ENCODE data around the gene BBS9.
"Not testable (repeated sequence)": the region's sequence is repeated elsewhere in the genome, so short reads cannot be mapped to it uniquely, and the experiment has no call there.

BBS9 gene

DNA sequence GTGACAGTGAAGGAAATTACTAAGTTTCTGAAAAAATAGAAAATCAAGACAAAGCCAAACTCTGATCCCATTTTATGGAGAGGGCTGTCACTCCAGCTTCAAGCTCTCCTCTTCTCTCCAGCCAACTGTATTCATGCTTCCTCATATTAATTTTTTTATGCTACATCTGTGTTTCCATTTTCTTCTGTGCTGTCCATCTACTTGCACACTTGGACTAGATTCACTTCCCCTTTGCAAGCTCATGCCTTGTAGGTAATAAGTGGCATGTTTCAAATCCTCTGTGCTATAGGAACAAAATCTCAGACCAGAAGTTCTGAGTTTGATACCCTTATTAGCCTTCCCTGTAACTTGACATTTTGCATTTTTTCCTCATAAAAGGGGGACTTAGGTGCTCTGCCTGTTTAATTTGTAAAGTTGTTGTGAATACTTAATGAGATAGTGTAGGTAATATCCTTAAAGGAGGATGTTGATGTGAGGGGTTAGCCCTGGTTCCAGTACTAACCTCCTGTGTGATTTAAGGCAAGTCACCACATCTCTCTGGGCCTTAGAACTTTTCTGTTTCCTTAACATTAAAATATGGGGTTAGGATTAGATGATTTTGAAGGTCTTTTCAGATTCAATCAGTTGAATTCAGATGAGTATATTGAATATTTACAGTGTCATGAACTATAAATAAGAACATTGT lies 358.8 kb downstream of the BBS9 start:
- no peak for DNase-seq

DNA sequence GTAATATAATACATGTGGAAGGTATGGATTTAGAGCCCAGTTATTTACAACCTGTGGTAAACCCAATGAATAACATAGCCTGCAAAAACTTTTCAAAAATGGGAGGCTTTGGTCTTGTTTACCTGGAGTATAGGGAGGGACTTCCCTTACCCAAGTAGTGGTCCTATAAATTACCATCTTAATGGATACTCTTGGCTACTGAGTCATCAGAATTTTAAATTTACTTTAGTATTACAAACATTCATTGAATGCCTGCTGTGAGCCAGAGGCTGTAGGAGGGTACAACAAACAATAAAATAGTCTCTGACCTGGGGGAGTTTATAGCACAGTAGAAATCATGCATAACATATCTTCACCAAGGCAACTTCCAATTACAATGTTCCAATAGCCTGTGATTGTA lies 365.1 kb downstream of the BBS9 start:
- no peak for DNase-seq

DNA sequence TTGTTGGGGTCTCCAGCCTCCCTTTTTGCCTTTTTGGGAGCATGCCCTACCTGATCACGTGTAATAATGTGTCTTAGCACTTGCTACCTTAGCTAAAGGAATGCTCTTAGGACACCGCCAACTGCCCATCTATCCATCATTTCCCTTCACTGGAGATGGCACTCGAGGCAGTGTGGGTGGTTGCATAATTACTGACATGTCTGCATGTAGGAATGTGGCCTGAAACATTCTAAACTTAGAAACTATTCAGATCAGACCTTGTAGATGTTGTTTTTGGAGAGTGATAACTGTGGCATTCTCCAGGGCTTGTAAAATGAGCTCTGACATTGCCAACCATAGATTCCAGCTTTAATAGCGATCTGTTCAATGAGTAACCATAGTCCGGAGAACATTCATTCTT lies 365.8 kb downstream of the BBS9 start:
- DNase-seq = no peak

DNA sequence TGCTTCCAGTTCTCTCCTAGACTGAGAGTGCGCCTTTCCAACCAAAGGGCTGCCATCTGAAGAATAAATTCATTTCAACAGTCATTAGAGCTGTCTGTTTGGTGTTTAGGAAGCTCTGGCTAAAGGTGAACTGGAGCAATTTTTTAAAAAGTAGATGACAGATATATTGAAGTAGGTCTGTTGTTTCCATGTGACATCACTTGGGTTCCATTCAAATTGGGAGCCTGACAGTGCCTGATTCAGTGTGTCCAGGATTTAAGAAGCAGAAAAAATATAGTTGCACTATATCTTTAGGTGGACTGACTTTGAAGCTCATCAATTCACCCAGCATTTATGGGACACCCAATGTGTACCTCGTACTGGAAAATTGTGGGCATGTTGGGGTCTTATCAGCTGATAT lies 367.7 kb downstream of the BBS9 start:
- no peak for DNase-seq

DNA sequence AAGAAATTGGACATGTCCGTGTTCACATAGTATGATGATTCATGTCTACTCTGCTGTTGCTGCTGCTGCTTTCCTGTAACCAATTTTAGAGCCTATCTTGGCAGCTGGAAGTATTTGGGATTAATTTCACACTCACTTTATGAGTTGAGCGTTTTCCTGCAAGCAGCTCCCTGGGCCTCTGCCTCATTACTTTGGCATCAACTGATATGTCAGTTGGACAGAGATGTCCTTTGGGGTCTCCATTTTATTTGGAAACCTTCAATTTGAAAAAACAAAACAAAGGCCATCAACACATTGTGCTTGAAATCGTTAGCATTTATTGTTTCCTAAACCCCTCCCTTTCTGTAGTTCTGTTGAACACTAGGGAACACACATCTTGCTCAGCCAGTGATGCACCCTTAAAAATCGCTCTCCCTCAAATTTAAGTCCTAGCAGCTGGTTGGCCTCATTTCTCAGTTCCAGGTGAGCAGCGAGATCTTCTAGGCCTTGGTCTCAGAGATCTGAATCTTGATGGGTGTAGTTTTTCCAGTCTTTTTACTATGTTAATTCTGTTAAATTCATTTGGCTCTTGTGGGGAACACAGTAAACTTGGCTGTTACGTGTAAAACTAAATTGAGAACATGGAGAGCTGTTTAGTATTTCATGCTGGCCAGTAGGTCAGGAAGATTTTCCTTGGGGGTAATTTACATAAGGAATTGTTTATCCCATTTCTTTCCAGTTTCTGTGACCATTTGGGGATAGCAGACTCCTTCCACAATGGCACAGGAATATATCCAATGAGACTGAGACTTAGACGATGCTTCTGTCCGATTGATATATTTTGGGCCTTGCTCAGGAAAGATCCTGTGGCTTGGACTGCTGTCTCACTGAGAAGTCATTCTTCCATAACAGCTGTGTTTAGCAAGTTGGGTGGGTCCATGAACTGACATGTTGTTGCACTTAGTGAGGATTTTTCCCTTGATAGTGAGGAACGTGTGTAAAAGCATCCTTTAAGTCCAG lies 371.6 kb downstream of the BBS9 start:
- no peak for DNase-seq

DNA sequence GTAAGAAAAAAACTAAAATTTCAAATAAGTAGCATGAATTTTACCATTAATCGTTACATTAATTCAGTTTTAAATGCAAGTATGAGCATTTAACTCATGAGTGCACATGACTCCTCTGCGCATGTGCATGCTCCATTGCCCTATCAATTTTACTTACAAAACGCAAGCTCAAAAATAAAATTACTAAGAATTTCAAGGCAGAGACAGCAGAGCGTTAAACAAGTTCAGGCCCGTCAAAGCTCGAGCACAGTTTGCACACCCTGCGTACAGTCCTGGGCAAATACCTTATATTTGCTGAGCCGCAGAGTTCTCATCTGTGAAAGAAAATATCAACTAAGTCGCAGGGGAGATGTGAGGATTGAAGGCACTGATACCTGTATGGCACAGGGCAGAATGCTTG lies 373.6 kb downstream of the BBS9 start:
- no peak for DNase-seq

DNA sequence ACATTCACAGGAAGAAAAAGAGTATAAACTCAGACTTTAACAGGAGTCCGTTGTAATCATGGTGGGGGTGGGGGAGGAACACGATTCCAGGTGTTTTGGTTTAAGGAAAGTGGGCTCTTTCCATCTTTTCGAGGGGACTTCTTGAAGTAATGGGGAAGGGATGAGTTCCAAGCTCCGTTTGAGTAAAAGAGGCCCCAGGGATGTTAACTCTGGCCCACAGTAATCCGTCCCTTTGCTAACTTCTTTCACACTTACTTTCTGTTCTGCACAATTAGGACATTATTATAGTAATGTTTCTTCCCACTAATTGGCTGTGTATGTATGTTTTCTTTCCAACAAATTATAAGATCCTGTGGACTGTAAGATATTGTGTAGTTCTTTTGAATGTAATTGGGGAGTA lies 374.4 kb downstream of the BBS9 start:
- no peak for DNase-seq

DNA sequence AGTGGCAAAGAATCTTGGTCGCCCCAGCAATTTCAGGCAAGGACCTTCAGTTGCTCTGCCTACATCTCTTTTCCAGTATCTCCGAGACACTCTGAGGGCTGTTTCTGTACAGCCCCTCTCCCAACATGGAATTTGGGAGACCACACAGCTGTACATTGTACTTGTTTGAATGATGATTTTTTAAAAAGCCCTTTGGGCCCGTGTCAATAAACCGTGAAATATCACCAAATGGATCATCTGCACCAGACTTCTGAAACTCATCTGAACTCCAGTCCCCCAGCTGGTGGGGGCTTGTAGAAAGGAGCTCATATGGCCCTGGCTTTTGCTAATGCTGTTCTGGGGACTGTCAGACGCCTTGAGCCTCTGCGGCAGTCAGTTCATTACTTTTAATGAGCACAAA lies 374.9 kb downstream of the BBS9 start:
- no peak for DNase-seq

DNA sequence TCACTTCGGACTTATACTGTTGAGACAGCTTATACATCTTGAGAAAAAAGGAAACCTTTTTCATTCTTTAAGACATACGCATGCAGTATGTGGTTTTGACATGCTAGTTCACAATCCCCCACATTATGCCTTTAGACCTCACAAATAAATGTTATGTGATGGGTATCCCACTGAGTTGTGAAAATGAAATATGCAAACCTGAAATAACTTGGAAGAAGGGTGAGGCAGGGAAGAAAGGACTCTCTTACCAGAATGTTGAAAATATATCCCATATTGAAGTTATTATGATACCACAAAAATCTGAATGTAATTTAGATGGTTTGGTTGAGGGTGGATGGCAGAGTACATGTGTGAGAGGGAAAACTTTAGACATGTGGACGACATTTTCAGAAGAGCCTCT lies 379.8 kb downstream of the BBS9 start:
- DNase-seq = no peak

DNA sequence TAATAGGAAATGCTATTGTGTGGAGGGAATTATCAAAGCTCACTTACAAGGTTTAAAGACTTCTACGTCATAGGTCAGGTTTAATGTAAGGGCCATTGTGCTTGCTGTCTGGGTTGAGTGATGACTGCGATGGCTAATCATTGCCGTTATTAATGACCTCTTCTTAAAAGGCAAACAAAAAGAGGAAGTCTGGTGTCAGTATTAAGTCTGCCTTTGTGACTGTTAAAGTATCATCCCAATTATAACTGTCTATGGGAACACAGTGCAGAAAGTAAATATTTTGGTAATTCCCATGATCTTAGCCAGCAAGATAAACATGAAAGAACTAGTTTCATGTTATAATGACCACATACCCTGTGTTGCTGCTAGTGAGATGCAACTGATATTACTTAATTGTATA lies 382.4 kb downstream of the BBS9 start:
- no peak for DNase-seq

DNA sequence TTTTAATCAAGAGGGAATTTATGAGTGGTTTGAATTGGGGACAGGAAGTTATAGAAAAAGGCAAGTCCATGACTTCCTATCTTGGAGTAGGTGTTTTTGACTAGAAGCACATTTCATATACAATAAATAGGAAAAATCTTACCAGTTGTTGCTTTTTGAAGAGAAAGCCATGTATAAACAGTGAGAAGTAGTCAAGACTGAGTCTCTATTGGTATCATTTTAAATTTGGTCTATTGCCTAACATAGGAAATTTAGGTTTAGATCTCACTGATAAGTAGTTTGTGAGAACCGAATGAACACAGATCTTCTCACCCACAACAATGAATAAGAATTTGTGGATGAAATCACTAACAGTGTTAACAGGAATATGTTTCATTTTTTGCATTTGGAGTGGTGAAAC lies 387.2 kb downstream of the BBS9 start:
- no peak for DNase-seq

DNA sequence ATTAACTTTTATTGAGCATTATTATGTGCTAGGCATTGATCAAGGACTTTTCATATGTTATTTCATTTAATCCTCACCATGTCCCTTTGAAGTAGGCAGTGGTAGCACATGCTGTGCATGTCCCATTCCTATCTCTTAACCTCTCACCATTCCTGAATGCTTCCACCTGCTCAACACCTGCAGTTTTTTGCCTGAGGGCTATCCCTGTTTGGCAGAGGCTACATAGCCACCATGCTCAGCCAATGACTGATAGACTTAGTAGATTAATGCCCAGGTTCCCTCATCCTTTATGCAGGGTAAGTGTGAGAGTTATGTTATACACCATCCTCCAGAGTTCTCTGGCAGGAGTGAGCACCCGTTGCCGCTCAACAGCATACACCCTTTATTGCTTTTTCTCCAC lies 387.8 kb downstream of the BBS9 start:
- no peak for DNase-seq

DNA sequence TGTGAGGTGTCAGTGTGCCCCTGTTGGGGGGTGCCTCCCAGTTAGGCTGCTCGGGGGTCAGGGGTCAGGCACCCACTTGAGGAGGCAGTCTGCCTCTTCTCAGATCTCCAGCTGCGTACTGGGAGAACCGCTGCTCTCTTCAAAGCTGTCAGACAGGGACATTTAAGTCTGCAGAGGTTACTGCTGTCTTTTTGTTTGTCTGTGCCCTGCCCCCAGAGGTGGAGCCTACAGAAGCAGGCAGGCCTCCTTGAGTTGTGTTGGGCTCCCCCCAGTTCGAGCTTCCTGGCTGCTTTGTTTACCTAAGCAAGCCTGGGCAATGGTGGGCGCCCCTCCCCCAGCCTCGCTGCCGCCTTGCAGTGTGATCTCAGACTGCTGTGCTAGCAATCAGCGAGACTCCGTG lies 397.6 kb downstream of the BBS9 start:
- DNase-seq = not testable (repeated sequence)

DNA sequence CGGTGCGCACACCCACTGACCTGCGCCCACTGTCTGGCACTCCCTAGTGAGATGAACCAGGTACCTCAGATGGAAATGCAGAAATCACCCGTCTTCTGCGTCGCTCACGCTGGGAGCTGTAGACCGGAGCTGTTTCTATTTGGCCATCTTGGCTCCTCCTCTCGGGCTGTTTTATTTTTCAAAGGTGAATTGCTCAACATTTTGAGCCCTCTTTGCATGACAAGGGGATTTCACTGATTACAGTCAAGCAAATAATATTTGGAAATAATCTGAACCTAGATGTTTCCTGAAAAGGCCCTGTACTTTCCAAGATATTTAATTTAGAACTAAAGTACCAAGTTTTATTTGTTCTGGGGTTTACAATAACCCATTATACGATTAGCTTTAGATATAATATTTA lies 398.2 kb downstream of the BBS9 start:
- not testable (repeated sequence) for DNase-seq

DNA sequence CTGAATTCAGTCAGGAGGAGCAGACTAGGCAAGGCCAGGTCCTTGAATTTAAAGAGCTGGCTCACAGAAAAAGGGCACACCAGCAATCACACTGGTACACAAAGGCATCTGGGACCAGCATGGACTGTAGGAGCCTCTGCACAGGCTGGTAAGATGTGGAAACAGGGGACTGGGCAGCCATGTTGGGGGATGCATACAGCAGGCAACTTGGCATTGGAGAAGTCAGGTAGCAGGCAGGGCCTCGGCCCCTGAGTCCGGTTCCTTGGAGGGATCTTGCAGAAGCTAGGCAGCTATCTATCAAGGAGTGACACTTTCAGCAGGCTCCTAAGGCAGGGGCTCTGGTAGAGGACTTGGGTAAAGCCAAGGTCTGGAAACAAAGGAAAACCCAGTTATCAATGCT lies 399.7 kb downstream of the BBS9 start:
- no peak for DNase-seq

DNA sequence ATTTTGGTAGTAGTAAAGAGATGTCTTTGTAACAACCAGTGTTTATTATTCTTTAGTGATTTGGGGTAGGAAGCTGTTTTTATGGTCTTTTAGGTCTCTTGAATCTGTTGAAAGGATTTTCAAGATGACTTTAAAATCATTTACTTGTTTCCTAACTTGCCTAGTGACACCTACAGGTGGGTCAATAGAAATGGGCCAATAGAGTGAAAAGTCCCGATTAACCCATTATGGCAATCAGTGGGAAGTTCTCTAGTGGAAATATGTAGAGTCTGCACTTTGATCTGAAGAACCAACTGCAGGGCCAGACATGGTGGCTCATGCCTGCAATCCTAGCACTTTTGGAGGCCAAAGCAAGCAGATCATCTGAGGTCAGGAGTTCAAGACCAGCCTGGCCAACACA lies 401.3 kb downstream of the BBS9 start:
- no peak for DNase-seq

DNA sequence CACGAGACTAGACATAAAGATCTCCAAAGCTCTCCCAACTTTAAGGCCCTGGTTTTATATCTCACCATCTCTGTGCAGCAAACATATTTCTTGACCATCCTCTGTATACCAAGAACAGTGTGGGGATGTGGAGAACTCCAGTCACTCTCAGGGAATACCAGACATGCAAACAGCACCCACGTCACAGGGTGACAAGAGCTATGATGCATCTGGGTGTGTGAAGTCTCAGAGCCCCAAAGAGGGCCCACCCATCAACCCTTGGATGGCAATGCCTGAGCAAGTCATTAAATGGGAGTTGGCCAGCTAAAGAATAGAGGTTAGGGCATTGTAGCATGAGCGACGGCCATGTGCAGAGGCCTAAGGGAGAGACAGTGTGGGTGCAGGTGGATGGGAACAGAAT lies 402.5 kb downstream of the BBS9 start:
- DNase-seq = no peak

DNA sequence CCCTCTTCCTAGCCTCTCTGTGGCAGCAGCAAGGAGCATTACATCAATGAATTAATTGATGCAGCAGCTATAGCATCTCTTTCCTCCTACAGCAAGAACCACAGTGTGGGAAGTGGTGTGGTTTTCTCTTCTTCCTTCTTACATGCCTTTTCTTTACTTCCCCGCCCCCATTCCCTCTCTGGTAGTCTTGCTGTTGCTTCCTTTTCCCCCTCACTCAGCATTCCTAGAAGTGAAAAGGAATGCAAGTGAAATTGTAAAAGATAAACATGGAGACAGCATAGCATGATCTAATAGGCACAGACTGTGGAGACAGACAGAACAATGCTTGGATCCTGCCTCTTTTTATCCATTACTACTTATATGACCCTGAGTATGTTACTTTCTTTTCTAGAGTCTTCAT lies 405.5 kb downstream of the BBS9 start:
- no peak for DNase-seq

DNA sequence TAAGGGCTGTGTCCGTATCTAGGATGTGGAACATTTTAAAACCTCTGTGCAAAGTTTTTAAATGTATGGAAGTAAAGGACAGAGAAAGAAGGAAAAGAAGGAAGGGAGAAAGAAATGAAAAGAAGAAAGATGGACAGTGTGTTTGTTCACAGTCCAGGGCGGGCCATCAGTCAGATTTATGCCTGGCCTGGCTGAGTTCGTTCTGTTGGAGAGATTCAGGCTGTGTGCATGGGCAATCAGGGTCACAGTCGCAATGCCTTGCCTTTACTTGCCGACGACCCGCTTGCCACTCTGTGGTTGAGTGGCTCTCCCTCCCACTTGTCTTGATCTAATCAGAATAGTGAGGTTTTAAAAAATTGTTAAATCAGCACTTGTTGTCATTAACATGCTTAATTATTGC lies 406.6 kb downstream of the BBS9 start:
- DNase-seq = no peak

DNA sequence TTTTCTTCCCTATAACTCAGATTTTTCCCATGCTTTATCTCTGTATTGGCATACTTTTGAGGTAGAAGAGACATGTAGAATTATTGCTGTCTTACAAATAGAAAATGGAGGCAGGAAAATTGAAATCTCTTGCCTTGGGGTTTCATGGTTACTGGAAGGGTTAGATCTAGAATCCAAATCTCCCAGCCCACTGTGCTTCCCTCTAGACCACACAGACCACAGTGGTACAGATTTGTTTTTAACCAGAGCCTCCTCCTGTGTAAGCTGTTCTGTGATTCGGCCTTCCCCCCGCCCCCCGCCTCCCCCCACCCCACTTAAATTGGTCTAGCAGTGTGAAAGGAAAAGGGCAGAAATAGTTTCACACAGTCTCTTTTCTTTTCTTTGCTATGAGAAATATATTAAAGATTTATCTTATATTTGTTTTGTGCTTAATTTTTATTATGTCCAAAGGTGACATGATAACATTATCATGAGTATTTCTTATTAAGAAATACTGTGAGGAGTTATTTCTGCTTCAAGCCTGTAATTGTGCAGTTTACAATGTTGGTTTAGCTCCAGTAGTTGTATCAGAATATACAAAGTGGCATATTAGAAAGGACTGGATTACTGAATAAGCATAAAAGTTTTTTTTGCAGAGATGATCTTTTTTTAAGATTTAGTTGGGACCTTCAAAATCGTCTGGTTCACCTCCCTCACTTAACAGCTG lies 407.2 kb downstream of the BBS9 start:
- no peak for DNase-seq

DNA sequence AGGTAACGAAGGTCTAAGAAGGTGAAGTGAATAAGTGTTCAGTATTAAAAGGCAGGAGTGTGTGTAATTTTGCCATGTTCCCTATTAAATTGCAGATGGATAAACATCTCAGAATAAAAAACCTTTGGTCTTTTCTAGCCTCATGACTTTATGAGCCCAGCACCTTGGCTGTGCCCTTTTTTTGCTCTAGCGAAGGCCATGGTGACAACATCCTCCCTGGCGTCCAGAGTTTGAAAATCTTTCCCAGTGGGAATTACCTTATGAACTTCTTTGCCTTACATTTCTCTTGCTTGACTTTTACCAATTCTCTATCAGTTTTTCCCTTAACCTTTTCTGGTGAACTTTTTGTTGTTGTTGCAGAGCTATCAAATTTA lies 407.7 kb downstream of the BBS9 start:
- no peak for DNase-seq

DNA sequence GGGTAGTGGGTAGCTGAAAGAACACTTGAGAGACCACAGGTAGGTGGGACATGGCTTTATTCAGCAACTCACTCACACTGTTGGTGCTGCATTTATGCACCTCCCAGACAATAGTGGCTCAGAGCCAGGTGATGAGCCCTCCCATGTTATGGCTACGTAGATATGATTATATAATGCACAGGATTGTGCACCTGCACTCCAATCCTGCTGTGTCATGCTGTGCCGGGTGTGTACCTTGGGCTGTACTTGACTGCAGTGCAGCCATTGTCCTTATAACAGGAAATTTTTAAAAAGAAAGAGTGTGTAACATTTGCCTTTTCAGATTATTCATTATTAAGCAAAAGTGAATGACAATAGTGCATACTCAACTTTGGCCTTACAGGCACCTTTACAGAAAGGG lies 409.8 kb downstream of the BBS9 start:
- DNase-seq = no peak
